Fibroblast of lung (primary cell): Measurements from ENCODE around the gene SMARCA2. TPM values are rescaled to one million over a fixed set of nuclear protein-coding genes. Genes with fewer than 3 reads are reported as not detected.

Experiments
- DNase-seq, 2 donors: peaks; one replicate each; pipeline versions ENCODE4 v3.0.0 to v3.0.0-alpha.2; 2010; ENCODE audit warnings: low read depth in 2 of 2
- H2AFZ ChIP-seq: 2 replicates; pipeline ENCODE4 v1.5.1; 2012; ENCODE audit warnings: low read length, control low read depth, inconsistent platforms
- H3K27ac ChIP-seq: 2 replicates; pipeline ENCODE4 v1.5.1; 2011; ENCODE audit warnings: low read length, control low read depth; ENCODE audit not compliant: insufficient read depth
- H3K27me3 ChIP-seq: 2 replicates; pipeline ENCODE4 v1.5.1; 2011; ENCODE audit warnings: mild to moderate bottlenecking, low read length; ENCODE audit not compliant: control insufficient read depth, insufficient read depth
- H3K36me3 ChIP-seq: 2 replicates; pipeline ENCODE4 v1.5.1; 2011; ENCODE audit warnings: low read length; ENCODE audit not compliant: control insufficient read depth, insufficient read depth
- H3K4me1 ChIP-seq: 2 replicates; pipeline ENCODE4 v1.5.1; 2011; ENCODE audit warnings: low read length; ENCODE audit not compliant: control insufficient read depth, insufficient read depth; ENCODE audit errors: extremely low read depth
- H3K4me2 ChIP-seq: 2 replicates; pipeline ENCODE4 v1.5.1; 2011; ENCODE audit warnings: low read length, control low read depth; ENCODE audit not compliant: insufficient read depth; ENCODE audit errors: extremely low read depth
- H3K4me3 ChIP-seq, 4 experiments: fragments of 200-600 bp in 1 of 4; sonication (generic) in 1 of 4; replicated peaks in 1 of 4; 2 replicates each; pipeline ENCODE4 v1.5.1; 2011 to 2016; ENCODE audit warnings: low read length in 4 of 4, low read depth in 3 of 4, mild to moderate bottlenecking in 3 of 4, control low read depth in 2 of 4, inconsistent platforms in 1 of 4, mixed read lengths in 1 of 4; ENCODE audit not compliant: insufficient read depth in 1 of 4; ENCODE audit errors: control extremely low read depth in 1 of 4
- H3K79me2 ChIP-seq: 2 replicates; pipeline ENCODE4 v1.5.1; 2012; ENCODE audit warnings: mild to moderate bottlenecking, low read length, inconsistent platforms; ENCODE audit not compliant: control insufficient read depth, insufficient read depth
- H3K9ac ChIP-seq: 2 replicates; pipeline ENCODE4 v1.5.1; 2011; ENCODE audit warnings: mild to moderate bottlenecking, low read length, control low read depth; ENCODE audit not compliant: insufficient read depth
- H3K9me3 ChIP-seq: 2 replicates; pipeline ENCODE4 v1.5.1; 2012; ENCODE audit warnings: low read depth, low read length; ENCODE audit not compliant: control insufficient read depth, insufficient read depth
- H4K20me1 ChIP-seq: 2 replicates; pipeline ENCODE4 v1.5.1; 2011; ENCODE audit warnings: low read length; ENCODE audit not compliant: control insufficient read depth, insufficient read depth; ENCODE audit errors: extremely low read depth
- CTCF ChIP-seq, 2 donors: IDR thresholded peaks in 1 of 2; conservative IDR thresholded peaks in 1 of 2; 1 replicate in 1 of 2; 2 replicates in 1 of 2; pipeline ENCODE4 v1.5.1; 2011 to 2012; ENCODE audit warnings: low read length in 2 of 2, control low read depth in 1 of 2, inconsistent platforms in 1 of 2, low read depth in 1 of 2, mild to moderate bottlenecking in 1 of 2
- EZH2 ChIP-seq: IDR thresholded peaks from 2 replicates; pipeline ENCODE4 v1.5.1; 2012; ENCODE audit warnings: low read length, control low read depth, mild to moderate bottlenecking; ENCODE audit errors: missing control alignments
- polyA plus RNA-seq, 2 donors: library from polyadenylated mRNA; depleted of rRNA in 1 of 2; stranded (reverse) in 1 of 2; unstranded in 1 of 2; fragments of >200 nt; gene quantifications; 2 replicates each; pipeline ENCODE4 v1.2.1, GENCODE V29; 2011 to 2012; ENCODE audit warnings: missing spikeins in 1 of 2
- total RNA-seq: library from RNA; depleted of rRNA; stranded (reverse); fragments of >200 nt; gene quantifications from 2 replicates; pipeline ENCODE4 v1.2.1, GENCODE V29; 2014

The SMARCA2 gene
- total and polyA plus RNA-seq, 2 donors (not counting 1 experiment from before 2014, with no cell fraction given): 36.8 to 62.3 TPM

GRCh38 chr9:2128141-2128540, 113.0 kb downstream of the SMARCA2 start:
- Histone ChIP-seq H3K4me1 (peaks cover 6% of the 10 kb centered on the region), H3K27ac (no peak overlapping the region), H4K20me1 (no peaks in the 10 kb centered on the region), H2AFZ (no peak overlapping the region), H3K79me2 (no peaks in the 10 kb centered on the region), H3K27me3 (no peaks in the 10 kb centered on the region), H3K4me2 (no peak overlapping the region), H3K4me3 (no peak overlapping the region), H3K36me3 (no peaks in the 10 kb centered on the region), H3K9ac (no peak overlapping the region), H3K9me3 (no peaks in the 10 kb centered on the region)
- TF ChIP-seq CTCF (conservative IDR thresholded peaks at IDR 0.05 in 1 of 2, IDR thresholded peaks at IDR 0.05 in 1 of 2; ENCODE audit: low read depth in 1 of 2, low read length in 2 of 2) (no peak), EZH2 (no peak)
- DNase-seq: no peak

- no peak for TF ChIP-seq EZH2
- TF ChIP-seq CTCF (conservative IDR thresholded peaks at IDR 0.05 in 1 of 2, IDR thresholded peaks at IDR 0.05 in 1 of 2; ENCODE audit: low read depth in 1 of 2, low read length in 2 of 2): no peak
- no peaks in the 10 kb centered on the region for H3K79me2 ChIP-seq
- no peaks in the 10 kb centered on the region for H4K20me1 ChIP-seq
- H3K4me2 ChIP-seq: no peak overlapping the region
- H2AFZ ChIP-seq: no peak overlapping the region
- H3K9ac ChIP-seq: no peak overlapping the region
- H3K27ac ChIP-seq: no peak overlapping the region
- H3K9me3 ChIP-seq: no peaks in the 10 kb centered on the region
- H3K4me1 ChIP-seq: peaks cover 6% of the 10 kb centered on the region
- DNase-seq: no peak
- no peak overlapping the region for H3K4me3 ChIP-seq
- H3K36me3 ChIP-seq: no peaks in the 10 kb centered on the region
- H3K27me3 ChIP-seq: no peaks in the 10 kb centered on the region
Observed at GRCh38 chr9:2128618-2129017, 113.5 kb downstream of the SMARCA2 start.

GRCh38 chr9:2130941-2131340, 115.8 kb downstream of the SMARCA2 start:
- H3K9ac ChIP-seq: no peak overlapping the region
- no peaks in the 10 kb centered on the region for H3K27me3 ChIP-seq
- no peaks in the 10 kb centered on the region for H4K20me1 ChIP-seq

More at GRCh38 chr9:2130941-2131340, 115.8 kb downstream of the SMARCA2 start:
- H3K9me3 ChIP-seq: no peaks in the 10 kb centered on the region
- H3K4me3 ChIP-seq: no peak overlapping the region
- H3K79me2 ChIP-seq: no peaks in the 10 kb centered on the region
- H3K27ac ChIP-seq: no peak overlapping the region
- no peak overlapping the region for H2AFZ ChIP-seq
- no peaks in the 10 kb centered on the region for H3K36me3 ChIP-seq
- peaks cover 6% of the 10 kb centered on the region for H3K4me1 ChIP-seq
- DNase-seq: no peak
- H3K4me2 ChIP-seq: no peak overlapping the region
- no peak for TF ChIP-seq CTCF (conservative IDR thresholded peaks at IDR 0.05 in 1 of 2, IDR thresholded peaks at IDR 0.05 in 1 of 2; ENCODE audit: low read depth in 1 of 2, low read length in 2 of 2)
- TF ChIP-seq EZH2: no peak
